ENCODE data around the gene THBS3.
"Not testable (repeated sequence)": the region's sequence is repeated elsewhere in the genome, so short reads cannot be mapped to it uniquely, and the experiment has no call there.

THBS3 gene

GRCh38 chr1:155233502-155233901, 25.8 kb upstream of the THBS3 start:
- DNase-seq = not testable (repeated sequence)

- not testable (repeated sequence) for DNase-seq
These were observed 24.6 kb upstream of the THBS3 start for GRCh38 chr1:155232001-155232978.

GRCh38 chr1:155231302-155231701, 23.6 kb upstream of the THBS3 start:
- DNase-seq = not testable (repeated sequence)

- no peak for DNase-seq
These were observed 20.4 kb upstream of the THBS3 start for GRCh38 chr1:155228096-155228427.

- DNase-seq = peak; percentile 99
These were observed 19.8 kb upstream of the THBS3 start for GRCh38 chr1:155227261-155228095.

GRCh38 chr1:155226910-155227260, 19.2 kb upstream of the THBS3 start:
- DNase-seq = peak; percentile 87

- DNase-seq = peak; percentile 81
These were observed 18.7 kb upstream of the THBS3 start for GRCh38 chr1:155226188-155226909.

GRCh38 chr1:155225404-155225759, 17.7 kb upstream of the THBS3 start:
- not testable (repeated sequence) for DNase-seq

GRCh38 chr1:155223047-155223446, 15.3 kb upstream of the THBS3 start:
- DNase-seq = no peak

- not testable (repeated sequence) for DNase-seq
These were observed 12.7 kb upstream of the THBS3 start for GRCh38 chr1:155220211-155220965.

- DNase-seq = peak; percentile 66
These were observed 11.9 kb upstream of the THBS3 start for GRCh38 chr1:155219592-155220031.

GRCh38 chr1:155218854-155219591, 11.3 kb upstream of the THBS3 start:
- peak; percentile 67 for DNase-seq

GRCh38 chr1:155214702-155215101, 7.0 kb upstream of the THBS3 start:
- DNase-seq = not testable (repeated sequence)

- DNase-seq = not testable (repeated sequence)
These were observed 4.3 kb upstream of the THBS3 start for GRCh38 chr1:155212051-155212440.

GRCh38 chr1:155211381-155212050, 3.8 kb upstream of the THBS3 start:
- not testable (repeated sequence) for DNase-seq

- no peak for DNase-seq
These were observed 2.8 kb upstream of the THBS3 start for GRCh38 chr1:155210314-155211104.

- no peak for DNase-seq
These were observed 1.6 kb upstream of the THBS3 start for GRCh38 chr1:155209312-155209721.

- peak; percentile 95 for DNase-seq
These were observed 1.0 kb upstream of the THBS3 start, which contains the start of gene MTX1 for GRCh38 chr1:155208541-155209311. Gene MTX1, plus strand, starts transcription at chr1:155208695. Its CDS starts 110 bp downstream, at chr1:155208805.

All from retina (tissue), 1 donor.